HepG2 (cell line): ENCODE data around the gene COX6B1. TPM values are rescaled to one million over a fixed set of nuclear protein-coding genes. Genes with fewer than 3 reads are reported as not detected.
A peak's percentile ranks its signal among the peaks of the same experiment; 100 is the strongest.

Source experiments
- AGO2 ChIP-seq: fragments of 200-400 bp; formaldehyde crosslinking; optimal IDR thresholded peaks from 2 replicates; pipeline ENCODE3; 2017; ENCODE audit warnings: mild to moderate bottlenecking, low read depth, low read length, moderate library complexity
- DNMT3B ChIP-seq: conservative IDR thresholded peaks from 2 replicates; pipeline ENCODE4 v1.6.1; 2016; ENCODE audit warnings: missing biosample characterization, control low read depth
- HDAC1 ChIP-seq: sonication (generic); formaldehyde crosslinking; IDR thresholded peaks from 2 replicates; pipeline ENCODE4 v1.5.1; 2020; ENCODE audit warnings: mild to moderate bottlenecking, missing genetic modification reagents
- HMGA1 ChIP-seq: sonication (generic); formaldehyde crosslinking; conservative IDR thresholded peaks from 2 replicates; pipeline ENCODE4 v1.4.0; 2020; ENCODE audit warnings: missing genetic modification reagents
- HOXD1 ChIP-seq: sonication (generic); formaldehyde crosslinking; IDR thresholded peaks from 2 replicates; pipeline ENCODE4 v1.5.0; 2020; ENCODE audit warnings: missing genetic modification reagents
- KLF6 ChIP-seq: IDR thresholded peaks from 2 replicates; pipeline ENCODE4 v1.8.0; 2016; ENCODE audit warnings: missing biosample characterization, missing genetic modification reagents
- NAIF1 ChIP-seq: sonication (generic); formaldehyde crosslinking; IDR thresholded peaks from 2 replicates; pipeline ENCODE4 v1.5.0; 2020; ENCODE audit warnings: mild to moderate bottlenecking, missing genetic modification reagents, borderline replicate concordance
- NFATC3 ChIP-seq: sonication (generic); formaldehyde crosslinking; IDR thresholded peaks from 2 replicates; pipeline ENCODE4 v1.5.1; 2020; ENCODE audit warnings: mild to moderate bottlenecking, missing genetic modification reagents
- NFE2L1 ChIP-seq: sonication (generic); formaldehyde crosslinking; IDR thresholded peaks from 2 replicates; pipeline ENCODE4 v1.4.0; 2020; ENCODE audit warnings: missing genetic modification reagents, mild to moderate bottlenecking, borderline replicate concordance
- NPAS2 ChIP-seq: sonication (generic); formaldehyde crosslinking; IDR thresholded peaks from 2 replicates; pipeline ENCODE4 v1.8.0; 2022; ENCODE audit warnings: mild to moderate bottlenecking, missing genetic modification reagents, borderline replicate concordance
- SAFB2 ChIP-seq: sonication (generic); formaldehyde crosslinking; IDR thresholded peaks from 2 replicates; pipeline ENCODE4 v1.5.1; 2020; ENCODE audit warnings: missing genetic modification reagents, low read depth, mild to moderate bottlenecking, borderline replicate concordance
- SMC3 ChIP-seq: IDR thresholded peaks from 2 replicates; pipeline ENCODE4 v1.6.1; 2011; ENCODE audit warnings: low read length, improper control_type of control experiment
- SOX13 ChIP-seq, 3 experiments: fragments of 450-650 bp in 1 of 3; sonication (generic) in 1 of 3; formaldehyde crosslinking in 1 of 3; IDR thresholded peaks in 2 of 3; conservative IDR thresholded peaks in 1 of 3; 2 replicates each; pipeline versions ENCODE4 v1.5.0 to v1.6.1; 2016 to 2020; ENCODE audit warnings: antibody characterized with exemption in 1 of 3, mild to moderate bottlenecking in 1 of 3, missing compliant biosample characterization in 1 of 3, missing genetic modification reagents in 1 of 3, moderate library complexity in 1 of 3
- SP140L ChIP-seq: sonication (generic); formaldehyde crosslinking; IDR thresholded peaks from 2 replicates; pipeline ENCODE4 v1.4.0; 2020; ENCODE audit warnings: missing genetic modification reagents, borderline replicate concordance
- TOPORS ChIP-seq: sonication (generic); formaldehyde crosslinking; IDR thresholded peaks from 2 replicates; pipeline ENCODE4 v1.8.0; 2023; ENCODE audit warnings: mild to moderate bottlenecking, missing genetic modification reagents
- ZBTB1 ChIP-seq: sonication (generic); formaldehyde crosslinking; IDR thresholded peaks from 2 replicates; pipeline ENCODE4 v1.4.0; 2020; ENCODE audit warnings: missing genetic modification reagents, borderline replicate concordance
- ZC3H13 ChIP-seq: sonication (generic); formaldehyde crosslinking; IDR thresholded peaks from 2 replicates; pipeline ENCODE4 v1.8.1; 2023; ENCODE audit warnings: mild to moderate bottlenecking, missing genetic modification reagents, moderate library complexity
- ZNF121 ChIP-seq: sonication (generic); formaldehyde crosslinking; IDR thresholded peaks from 2 replicates; pipeline ENCODE4 v1.5.0; 2020; ENCODE audit warnings: mild to moderate bottlenecking, missing genetic modification reagents
- ZNF260 ChIP-seq: sonication (generic); formaldehyde crosslinking; IDR thresholded peaks from 2 replicates; pipeline ENCODE4 v1.4.0; 2020; ENCODE audit warnings: missing genetic modification reagents, low read depth, mild to moderate bottlenecking, borderline replicate concordance
- ZNF558 ChIP-seq: sonication (generic); formaldehyde crosslinking; IDR thresholded peaks from 2 replicates; pipeline ENCODE4 v1.9.0; 2022; ENCODE audit warnings: mild to moderate bottlenecking, missing genetic modification reagents, borderline replicate concordance
- ZNF609 ChIP-seq: sonication (generic); formaldehyde crosslinking; IDR thresholded peaks from 2 replicates; pipeline ENCODE4 v1.4.0; 2020; ENCODE audit warnings: mild to moderate bottlenecking, missing genetic modification reagents, borderline replicate concordance
- ZNF710 ChIP-seq: sonication (generic); formaldehyde crosslinking; IDR thresholded peaks from 2 replicates; pipeline ENCODE4 v1.5.0; 2020; ENCODE audit warnings: mild to moderate bottlenecking, missing genetic modification reagents, borderline replicate concordance
- ZSCAN9 ChIP-seq: IDR thresholded peaks from 2 replicates; pipeline ENCODE4 v1.6.1; 2016; ENCODE audit warnings: borderline replicate concordance
- polyA plus RNA-seq, 8 experiments: library from polyadenylated mRNA; depleted of rRNA in 3 of 8; stranded (reverse) in 7 of 8; unstranded in 1 of 8; fragments of >200 nt; fragmentation: Illumina TruSeq in 4 of 8; extraction: Trizol in 4 of 8; gene quantifications; 2 replicates each; pipeline versions ENCODE4 v1.2.1 to v1.2.3, GENCODE V29; 2011 to 2016; ENCODE audit warnings: low read depth in 4 of 8, missing spikeins in 1 of 8, mixed read lengths in 1 of 8; ENCODE audit not compliant: insufficient read depth in 1 of 8
- total RNA-seq, 5 experiments: library from RNA; depleted of rRNA; stranded (reverse); fragments of >200 nt; fragmentation: Illumina TruSeq; extraction: Trizol; gene quantifications; 2 replicates each; pipeline ENCODE4 v1.2.3, GENCODE V29; 2016; ENCODE audit warnings: low read depth in 1 of 5
- TF ChIP-seq, protein P1 (sequence below): IDR thresholded peaks from 2 replicates; pipeline ENCODE4 v1.6.1; 2016; ENCODE audit warnings: low read depth, control low read depth

COX6B1 gene
- total and polyA plus RNA-seq, 2 of the 13 experiments (the other 11 are each of a cell fraction or from before 2014, with no cell fraction given), result 481 to 487 TPM

DNA sequence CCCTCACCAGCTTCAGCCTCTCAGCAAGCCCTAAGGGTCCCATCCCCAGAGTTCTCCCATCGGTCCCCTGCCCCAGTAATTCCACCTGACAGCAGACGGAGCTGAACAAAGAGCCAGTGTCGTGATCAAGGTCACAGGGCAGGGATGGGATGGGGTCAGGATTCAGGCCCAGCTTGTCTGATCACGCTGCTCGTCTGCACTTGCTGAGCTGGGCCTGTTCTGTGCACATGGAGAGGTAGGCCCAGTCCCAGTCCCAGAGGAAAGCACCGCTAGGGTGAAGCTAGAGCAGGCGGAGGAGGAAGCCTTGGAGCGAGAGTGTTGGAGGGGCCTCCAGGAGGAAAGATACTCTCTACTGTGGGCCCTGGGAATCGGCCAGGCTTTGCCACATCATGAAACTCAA, 26.4 kb upstream of the COX6B1 start (continued):
- no peak for TF ChIP-seq ZNF609 (CRISPR knock-in tag)
- TF ChIP-seq NPAS2 (CRISPR knock-in tag), result no peak
- TF ChIP-seq NAIF1 (CRISPR knock-in tag), result no peak
- TF ChIP-seq ZSCAN9 (CRISPR knock-in tag), result no peak
- TF ChIP-seq, protein P1, sequence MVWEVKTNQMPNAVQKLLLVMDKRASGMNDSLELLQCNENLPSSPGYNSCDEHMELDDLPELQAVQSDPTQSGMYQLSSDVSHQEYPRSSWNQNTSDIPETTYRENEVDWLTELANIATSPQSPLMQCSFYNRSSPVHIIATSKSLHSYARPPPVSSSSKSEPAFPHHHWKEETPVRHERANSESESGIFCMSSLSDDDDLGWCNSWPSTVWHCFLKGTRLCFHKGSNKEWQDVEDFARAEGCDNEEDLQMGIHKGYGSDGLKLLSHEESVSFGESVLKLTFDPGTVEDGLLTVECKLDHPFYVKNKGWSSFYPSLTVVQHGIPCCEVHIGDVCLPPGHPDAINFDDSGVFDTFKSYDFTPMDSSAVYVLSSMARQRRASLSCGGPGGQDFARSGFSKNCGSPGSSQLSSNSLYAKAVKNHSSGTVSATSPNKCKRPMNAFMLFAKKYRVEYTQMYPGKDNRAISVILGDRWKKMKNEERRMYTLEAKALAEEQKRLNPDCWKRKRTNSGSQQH (CRISPR knock-in tag), result no peak
- 0 out of 2 replicates have a peak, but pooled peaks have one; percentile 32 for TF ChIP-seq ZNF121 (CRISPR knock-in tag)
- no peak for TF ChIP-seq KLF6 (CRISPR knock-in tag)
- TF ChIP-seq ZBTB1 (CRISPR knock-in tag), result no peak
- no peak for TF ChIP-seq NFATC3
- no peak for TF ChIP-seq NFE2L1
- TF ChIP-seq ZNF558 (CRISPR knock-in tag), result no peak
- TF ChIP-seq HDAC1, result 0 out of 2 replicates have a peak, but pooled peaks have one; percentile 25
- TF ChIP-seq HMGA1 (CRISPR knock-in tag), result no peak
- TF ChIP-seq ZC3H13 (CRISPR knock-in tag), result no peak
- no peak for TF ChIP-seq DNMT3B (CRISPR knock-in tag)
- TF ChIP-seq AGO2, result no peak
- no peak for TF ChIP-seq TOPORS (CRISPR knock-in tag)
- TF ChIP-seq ZNF260 (CRISPR knock-in tag), result no peak
- TF ChIP-seq ZNF710, result no peak
- TF ChIP-seq SMC3, result no peak
- TF ChIP-seq SOX13 (IDR thresholded peaks at IDR 0.05), result no peak
- peak in 1 of 2 experiments; percentile 18; a peak in 1 of 4 replicates for TF ChIP-seq SOX13 (CRISPR knock-in tag; conservative IDR thresholded peaks at IDR 0.05 in 1 of 2, IDR thresholded peaks at IDR 0.05 in 1 of 2)
- no peak for TF ChIP-seq SP140L (CRISPR knock-in tag)
- TF ChIP-seq HOXD1 (CRISPR knock-in tag), result no peak
- TF ChIP-seq SAFB2, result no peak
